ENCODE data around the gene HIP1.
"Not testable (repeated sequence)": the region's sequence is repeated elsewhere in the genome, so short reads cannot be mapped to it uniquely, and the experiment has no call there.

The HIP1 gene

GRCh38 chr7:75712517-75713361, 26.0 kb downstream of the HIP1 start:
- DNase-seq (ENCODE audit: low spot score) = no peak
- Mint-ChIP-seq H3K27me3 (ENCODE audit: low read depth) (peaks cover 18% of the 10 kb centered on the region), H3K27ac (no peak overlapping the region)

GRCh38 chr7:75711656-75712514, 26.9 kb downstream of the HIP1 start:
- Mint-ChIP-seq H3K4me1 (ENCODE audit: low read depth) (peaks cover 3% of the 10 kb centered on the region), H3K36me3 (ENCODE audit: low read depth) (no peaks in the 10 kb centered on the region), H3K27me3 (ENCODE audit: low read depth) (peaks cover 18% of the 10 kb centered on the region), H3K4me3 (no peak overlapping the region), H3K9me3 (peaks cover 24% of the 10 kb centered on the region), H3K27ac (no peak overlapping the region)
- no peak for DNase-seq (ENCODE audit: low spot score)

More at GRCh38 chr7:75712517-75713361, 26.0 kb downstream of the HIP1 start:
- Mint-ChIP-seq H3K36me3 (ENCODE audit: low read depth) (no peaks in the 10 kb centered on the region), H3K4me3 (no peak overlapping the region), H3K4me1 (ENCODE audit: low read depth) (peaks cover 3% of the 10 kb centered on the region), H3K9me3 (peaks cover 24% of the 10 kb centered on the region)

- peaks cover 24% of the 10 kb centered on the region for H3K9me3 Mint-ChIP-seq
- peaks cover 3% of the 10 kb centered on the region for H3K4me1 Mint-ChIP-seq (ENCODE audit: low read depth)
- no peaks in the 10 kb centered on the region for H3K36me3 Mint-ChIP-seq (ENCODE audit: low read depth)
- H3K27ac Mint-ChIP-seq = no peak overlapping the region
- no peak overlapping the region for H3K4me3 Mint-ChIP-seq
- peaks cover 18% of the 10 kb centered on the region for H3K27me3 Mint-ChIP-seq (ENCODE audit: low read depth)
- no peak for DNase-seq (ENCODE audit: low spot score)
These were observed 27.7 kb downstream of the HIP1 start for GRCh38 chr7:75711076-75711475.

- H3K4me1 Mint-ChIP-seq (ENCODE audit: low read depth) = no peaks in the 10 kb centered on the region
- H3K27ac Mint-ChIP-seq = no peak overlapping the region
- H3K4me3 Mint-ChIP-seq = no peak overlapping the region
- DNase-seq (ENCODE audit: low spot score) = no peak
- H3K9me3 Mint-ChIP-seq = peaks cover 12% of the 10 kb centered on the region
- H3K36me3 Mint-ChIP-seq (ENCODE audit: low read depth) = no peaks in the 10 kb centered on the region
- peaks cover 3% of the 10 kb centered on the region for H3K27me3 Mint-ChIP-seq (ENCODE audit: low read depth)
These were observed 33.8 kb downstream of the HIP1 start for GRCh38 chr7:75704928-75705327.

- Mint-ChIP-seq H3K9me3 (no peaks in the 10 kb centered on the region), H3K4me1 (ENCODE audit: low read depth) (no peaks in the 10 kb centered on the region), H3K27me3 (ENCODE audit: low read depth) (no peaks in the 10 kb centered on the region)
These were observed 36.2 kb downstream of the HIP1 start for GRCh38 chr7:75702515-75702914.

GRCh38 chr7:75699993-75700392, 38.7 kb downstream of the HIP1 start:
- Mint-ChIP-seq H3K4me3 (no peak overlapping the region), H3K27ac (no peak overlapping the region), H3K4me1 (ENCODE audit: low read depth) (no peaks in the 10 kb centered on the region), H3K9me3 (no peaks in the 10 kb centered on the region), H3K36me3 (ENCODE audit: low read depth) (no peaks in the 10 kb centered on the region), H3K27me3 (ENCODE audit: low read depth) (peaks cover 2% of the 10 kb centered on the region)
- no peak for DNase-seq (ENCODE audit: low spot score)

More at GRCh38 chr7:75702515-75702914, 36.2 kb downstream of the HIP1 start:
- Mint-ChIP-seq H3K4me3 (no peak overlapping the region), H3K36me3 (ENCODE audit: low read depth) (no peaks in the 10 kb centered on the region), H3K27ac (no peak overlapping the region)
- DNase-seq (ENCODE audit: low spot score) = no peak

GRCh38 chr7:75698358-75698757, 40.4 kb downstream of the HIP1 start:
- no peaks in the 10 kb centered on the region for H3K36me3 Mint-ChIP-seq (ENCODE audit: low read depth)
- no peak overlapping the region for H3K4me3 Mint-ChIP-seq
- no peak overlapping the region for H3K27ac Mint-ChIP-seq
- no peaks in the 10 kb centered on the region for H3K9me3 Mint-ChIP-seq
- no peaks in the 10 kb centered on the region for H3K4me1 Mint-ChIP-seq (ENCODE audit: low read depth)
- no peak for DNase-seq (ENCODE audit: low spot score)
- H3K27me3 Mint-ChIP-seq (ENCODE audit: low read depth) = peaks cover 4% of the 10 kb centered on the region

- Mint-ChIP-seq H3K36me3 (ENCODE audit: low read depth) (no peaks in the 10 kb centered on the region), H3K27ac (no peak overlapping the region), H3K9me3 (no peaks in the 10 kb centered on the region), H3K27me3 (ENCODE audit: low read depth) (peaks cover 6% of the 10 kb centered on the region), H3K4me1 (ENCODE audit: low read depth) (no peaks in the 10 kb centered on the region), H3K4me3 (no peak overlapping the region)
- DNase-seq (ENCODE audit: low spot score) = no peak
These were observed 42.3 kb downstream of the HIP1 start for GRCh38 chr7:75696263-75697037.

- H3K4me1 Mint-ChIP-seq (ENCODE audit: low read depth) = no peaks in the 10 kb centered on the region
- no peaks in the 10 kb centered on the region for H3K9me3 Mint-ChIP-seq
- no peak overlapping the region for H3K4me3 Mint-ChIP-seq
- no peak for DNase-seq (ENCODE audit: low spot score)
- H3K27ac Mint-ChIP-seq = no peak overlapping the region
- H3K36me3 Mint-ChIP-seq (ENCODE audit: low read depth) = no peaks in the 10 kb centered on the region
- H3K27me3 Mint-ChIP-seq (ENCODE audit: low read depth) = peaks cover 6% of the 10 kb centered on the region
These were observed 43.9 kb downstream of the HIP1 start for GRCh38 chr7:75694638-75695399.

- not testable (repeated sequence) for H3K9me3 Mint-ChIP-seq; H3K36me3 Mint-ChIP-seq (ENCODE audit: low read depth); DNase-seq (ENCODE audit: low spot score); H3K27ac Mint-ChIP-seq; H3K27me3 Mint-ChIP-seq (ENCODE audit: low read depth); H3K4me1 Mint-ChIP-seq (ENCODE audit: low read depth); H3K4me3 Mint-ChIP-seq
These were observed 45.1 kb downstream of the HIP1 start for GRCh38 chr7:75693668-75694067.

- Mint-ChIP-seq H3K36me3 (ENCODE audit: low read depth) (no peaks in the 10 kb centered on the region), H3K4me1 (ENCODE audit: low read depth) (no peaks in the 10 kb centered on the region), H3K27me3 (ENCODE audit: low read depth) (peaks cover 11% of the 10 kb centered on the region), H3K4me3 (no peak overlapping the region), H3K27ac (no peak overlapping the region), H3K9me3 (no peaks in the 10 kb centered on the region)
- DNase-seq (ENCODE audit: low spot score) = no peak
These were observed 46.8 kb downstream of the HIP1 start for GRCh38 chr7:75691793-75692543.

GRCh38 chr7:75690121-75690523, 48.6 kb downstream of the HIP1 start:
- DNase-seq (ENCODE audit: low spot score) = no peak
- H3K4me1 Mint-ChIP-seq (ENCODE audit: low read depth) = no peaks in the 10 kb centered on the region
- H3K36me3 Mint-ChIP-seq (ENCODE audit: low read depth) = no peaks in the 10 kb centered on the region
- no peaks in the 10 kb centered on the region for H3K9me3 Mint-ChIP-seq
- no peak overlapping the region for H3K4me3 Mint-ChIP-seq
- H3K27me3 Mint-ChIP-seq (ENCODE audit: low read depth) = peaks cover 9% of the 10 kb centered on the region
- no peak overlapping the region for H3K27ac Mint-ChIP-seq

All from T-helper 2 cell treated with Interferon-gamma antibody and Interleukin-4, amounts not matched to agents 5 μg/mL and 100 μg/mL, for 36 hours (primary cell).